Loucy (cell line): ENCODE results near the gene SPPL3.

Experiments used
- EZH2phosphoT487 ChIP-seq: fragments of 200-600 bp; IDR thresholded peaks from 2 replicates; pipeline ENCODE4 v1.6.1; 2018; ENCODE audit warnings: antibody characterized with exemption, mild to moderate bottlenecking, moderate library complexity, borderline replicate concordance
- TF ChIP-seq, protein P1 (sequence below): fragments of 200-600 bp; sonication (generic); conservative IDR thresholded peaks from 2 replicates; pipeline ENCODE4 v1.5.1; 2014; ENCODE audit warnings: mild to moderate bottlenecking, antibody characterized with exemption, low read length

GRCh38 chr12:120851944-120852343 is 52.2 kb downstream of the SPPL3 start:
- TF ChIP-seq, protein P1, sequence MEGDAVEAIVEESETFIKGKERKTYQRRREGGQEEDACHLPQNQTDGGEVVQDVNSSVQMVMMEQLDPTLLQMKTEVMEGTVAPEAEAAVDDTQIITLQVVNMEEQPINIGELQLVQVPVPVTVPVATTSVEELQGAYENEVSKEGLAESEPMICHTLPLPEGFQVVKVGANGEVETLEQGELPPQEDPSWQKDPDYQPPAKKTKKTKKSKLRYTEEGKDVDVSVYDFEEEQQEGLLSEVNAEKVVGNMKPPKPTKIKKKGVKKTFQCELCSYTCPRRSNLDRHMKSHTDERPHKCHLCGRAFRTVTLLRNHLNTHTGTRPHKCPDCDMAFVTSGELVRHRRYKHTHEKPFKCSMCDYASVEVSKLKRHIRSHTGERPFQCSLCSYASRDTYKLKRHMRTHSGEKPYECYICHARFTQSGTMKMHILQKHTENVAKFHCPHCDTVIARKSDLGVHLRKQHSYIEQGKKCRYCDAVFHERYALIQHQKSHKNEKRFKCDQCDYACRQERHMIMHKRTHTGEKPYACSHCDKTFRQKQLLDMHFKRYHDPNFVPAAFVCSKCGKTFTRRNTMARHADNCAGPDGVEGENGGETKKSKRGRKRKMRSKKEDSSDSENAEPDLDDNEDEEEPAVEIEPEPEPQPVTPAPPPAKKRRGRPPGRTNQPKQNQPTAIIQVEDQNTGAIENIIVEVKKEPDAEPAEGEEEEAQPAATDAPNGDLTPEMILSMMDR, result no peak
- no peak for TF ChIP-seq EZH2phosphoT487
